ENCODE results near the gene LRRC36. TPM values are rescaled to one million over a fixed set of nuclear protein-coding genes. Genes with fewer than 3 reads are reported as not detected.

The LRRC36 gene
- total and polyA plus RNA-seq, 2 donors: 0.19 to 0.78 TPM

- no peak for DNase-seq (ENCODE audit: low read depth in 6 of 9, low spot score in 9 of 9)
- Histone ChIP-seq H3K4me3 (ENCODE audit: low read length in 2 of 2) (no peak overlapping the region), H3K27ac (ENCODE audit: low read depth in 1 of 2, low read length in 1 of 2) (no peak overlapping the region), H3K27me3 (ENCODE audit: control insufficient read depth in 2 of 2, insufficient read depth in 1 of 2, low read length in 1 of 2) (no peaks in the 10 kb centered on the region), H3K4me1 (ENCODE audit: control insufficient read depth in 2 of 2, insufficient read depth in 2 of 2, low read length in 2 of 2) (no peaks in the 10 kb centered on the region), H3K36me3 (ENCODE audit: control insufficient read depth in 2 of 2, insufficient read depth in 2 of 2, low read length in 1 of 2) (no peaks in the 10 kb centered on the region), H3K9me3 (ENCODE audit: control insufficient read depth in 2 of 2, insufficient read depth in 1 of 2, low read length in 1 of 2) (no peaks in the 10 kb centered on the region)
- WGBS: 88% methylated on average over 2 of the region's 2 CpGs
These were observed 6.7 kb downstream of the LRRC36 start for GRCh38 chr16:67333315-67333714.

GRCh38 chr16:67336116-67336515, 9.5 kb downstream of the LRRC36 start:
- no peaks in the 10 kb centered on the region for H3K27me3 ChIP-seq (ENCODE audit: control insufficient read depth in 2 of 2, insufficient read depth in 1 of 2, low read length in 1 of 2)
- H3K9me3 ChIP-seq (ENCODE audit: control insufficient read depth in 2 of 2, insufficient read depth in 1 of 2, low read length in 1 of 2): no peaks in the 10 kb centered on the region
- DNase-seq (ENCODE audit: low read depth in 6 of 9, low spot score in 9 of 9): no peak
- WGBS: 92% methylated on average over 1 of the region's 1 CpG
- H3K4me1 ChIP-seq (ENCODE audit: control insufficient read depth in 2 of 2, insufficient read depth in 2 of 2, low read length in 2 of 2): no peaks in the 10 kb centered on the region
- no peak overlapping the region for H3K27ac ChIP-seq (ENCODE audit: low read depth in 1 of 2, low read length in 1 of 2)
- no peak overlapping the region for H3K4me3 ChIP-seq (ENCODE audit: low read length in 2 of 2)
- H3K36me3 ChIP-seq (ENCODE audit: control insufficient read depth in 2 of 2, insufficient read depth in 2 of 2, low read length in 1 of 2): no peaks in the 10 kb centered on the region

- Histone ChIP-seq H3K4me3 (ENCODE audit: low read length in 2 of 2) (no peak overlapping the region), H3K27me3 (ENCODE audit: control insufficient read depth in 2 of 2, insufficient read depth in 1 of 2, low read length in 1 of 2) (no peaks in the 10 kb centered on the region), H3K36me3 (ENCODE audit: control insufficient read depth in 2 of 2, insufficient read depth in 2 of 2, low read length in 1 of 2) (no peaks in the 10 kb centered on the region), H3K9me3 (ENCODE audit: control insufficient read depth in 2 of 2, insufficient read depth in 1 of 2, low read length in 1 of 2) (no peaks in the 10 kb centered on the region), H3K4me1 (ENCODE audit: control insufficient read depth in 2 of 2, insufficient read depth in 2 of 2, low read length in 2 of 2) (no peaks in the 10 kb centered on the region), H3K27ac (ENCODE audit: low read depth in 1 of 2, low read length in 1 of 2) (no peak overlapping the region)
- 96% methylated on average over 1 of the region's 1 CpG for WGBS
- no peak for DNase-seq (ENCODE audit: low read depth in 6 of 9, low spot score in 9 of 9)
These were observed 10.0 kb downstream of the LRRC36 start for GRCh38 chr16:67336648-67337047.

GRCh38 chr16:67339453-67339852, 12.8 kb downstream of the LRRC36 start:
- no peak for DNase-seq (ENCODE audit: low read depth in 6 of 9, low spot score in 9 of 9)
- H3K4me3 ChIP-seq (ENCODE audit: low read length in 2 of 2): no peak overlapping the region
- H3K9me3 ChIP-seq (ENCODE audit: control insufficient read depth in 2 of 2, insufficient read depth in 1 of 2, low read length in 1 of 2): no peaks in the 10 kb centered on the region
- H3K4me1 ChIP-seq (ENCODE audit: control insufficient read depth in 2 of 2, insufficient read depth in 2 of 2, low read length in 2 of 2): no peaks in the 10 kb centered on the region
- WGBS: 70% methylated on average over 2 of the region's 2 CpGs
- H3K27me3 ChIP-seq (ENCODE audit: control insufficient read depth in 2 of 2, insufficient read depth in 1 of 2, low read length in 1 of 2): no peaks in the 10 kb centered on the region
- H3K36me3 ChIP-seq (ENCODE audit: control insufficient read depth in 2 of 2, insufficient read depth in 2 of 2, low read length in 1 of 2): no peaks in the 10 kb centered on the region
- H3K27ac ChIP-seq (ENCODE audit: low read depth in 1 of 2, low read length in 1 of 2): no peak overlapping the region

GRCh38 chr16:67341250-67341649, 14.6 kb downstream of the LRRC36 start:
- Histone ChIP-seq H3K36me3 (ENCODE audit: control insufficient read depth in 2 of 2, insufficient read depth in 2 of 2, low read length in 1 of 2) (no peaks in the 10 kb centered on the region), H3K27me3 (ENCODE audit: control insufficient read depth in 2 of 2, insufficient read depth in 1 of 2, low read length in 1 of 2) (no peaks in the 10 kb centered on the region), H3K4me1 (ENCODE audit: control insufficient read depth in 2 of 2, insufficient read depth in 2 of 2, low read length in 2 of 2) (no peaks in the 10 kb centered on the region), H3K4me3 (ENCODE audit: low read length in 2 of 2) (no peak overlapping the region), H3K27ac (ENCODE audit: low read depth in 1 of 2, low read length in 1 of 2) (no peak overlapping the region), H3K9me3 (ENCODE audit: control insufficient read depth in 2 of 2, insufficient read depth in 1 of 2, low read length in 1 of 2) (no peaks in the 10 kb centered on the region)
- no peak for DNase-seq (ENCODE audit: low read depth in 6 of 9, low spot score in 9 of 9)
- WGBS: 94% methylated on average over 3 of the region's 3 CpGs

GRCh38 chr16:67342616-67343015, 16.0 kb downstream of the LRRC36 start:
- DNase-seq (ENCODE audit: low read depth in 6 of 9, low spot score in 9 of 9): no peak
- Histone ChIP-seq H3K4me1 (ENCODE audit: control insufficient read depth in 2 of 2, insufficient read depth in 2 of 2, low read length in 2 of 2) (no peaks in the 10 kb centered on the region), H3K27me3 (ENCODE audit: control insufficient read depth in 2 of 2, insufficient read depth in 1 of 2, low read length in 1 of 2) (no peaks in the 10 kb centered on the region), H3K9me3 (ENCODE audit: control insufficient read depth in 2 of 2, insufficient read depth in 1 of 2, low read length in 1 of 2) (no peaks in the 10 kb centered on the region), H3K36me3 (ENCODE audit: control insufficient read depth in 2 of 2, insufficient read depth in 2 of 2, low read length in 1 of 2) (no peaks in the 10 kb centered on the region), H3K4me3 (ENCODE audit: low read length in 2 of 2) (no peak overlapping the region), H3K27ac (ENCODE audit: low read depth in 1 of 2, low read length in 1 of 2) (no peak overlapping the region)
- WGBS: 97% methylated on average over 4 of the region's 4 CpGs

- Histone ChIP-seq H3K4me3 (ENCODE audit: low read length in 2 of 2) (no peak overlapping the region), H3K4me1 (ENCODE audit: control insufficient read depth in 2 of 2, insufficient read depth in 2 of 2, low read length in 2 of 2) (no peaks in the 10 kb centered on the region), H3K27me3 (ENCODE audit: control insufficient read depth in 2 of 2, insufficient read depth in 1 of 2, low read length in 1 of 2) (no peaks in the 10 kb centered on the region), H3K9me3 (ENCODE audit: control insufficient read depth in 2 of 2, insufficient read depth in 1 of 2, low read length in 1 of 2) (no peaks in the 10 kb centered on the region), H3K27ac (ENCODE audit: low read depth in 1 of 2, low read length in 1 of 2) (no peak overlapping the region), H3K36me3 (ENCODE audit: control insufficient read depth in 2 of 2, insufficient read depth in 2 of 2, low read length in 1 of 2) (no peaks in the 10 kb centered on the region)
- WGBS: 95% methylated on average over 1 of the region's 1 CpG
- no peak for DNase-seq (ENCODE audit: low read depth in 6 of 9, low spot score in 9 of 9)
These were observed 18.8 kb downstream of the LRRC36 start for GRCh38 chr16:67345401-67345800.

- no peaks in the 10 kb centered on the region for H3K27me3 ChIP-seq (ENCODE audit: control insufficient read depth in 2 of 2, insufficient read depth in 1 of 2, low read length in 1 of 2)
- no peak for DNase-seq (ENCODE audit: low read depth in 6 of 9, low spot score in 9 of 9)
- no peak overlapping the region for H3K27ac ChIP-seq (ENCODE audit: low read depth in 1 of 2, low read length in 1 of 2)
- H3K9me3 ChIP-seq (ENCODE audit: control insufficient read depth in 2 of 2, insufficient read depth in 1 of 2, low read length in 1 of 2): no peaks in the 10 kb centered on the region
- WGBS: 93% methylated on average over 3 of the region's 3 CpGs
- no peaks in the 10 kb centered on the region for H3K4me1 ChIP-seq (ENCODE audit: control insufficient read depth in 2 of 2, insufficient read depth in 2 of 2, low read length in 2 of 2)
- H3K4me3 ChIP-seq (ENCODE audit: low read length in 2 of 2): no peak overlapping the region
- no peaks in the 10 kb centered on the region for H3K36me3 ChIP-seq (ENCODE audit: control insufficient read depth in 2 of 2, insufficient read depth in 2 of 2, low read length in 1 of 2)
These were observed 19.7 kb downstream of the LRRC36 start for GRCh38 chr16:67346341-67346740.

GRCh38 chr16:67349172-67349571, 22.6 kb downstream of the LRRC36 start:
- H3K4me3 ChIP-seq (ENCODE audit: low read length in 2 of 2): no peak overlapping the region
- H3K27ac ChIP-seq (ENCODE audit: low read depth in 1 of 2, low read length in 1 of 2): no peak overlapping the region
- no peaks in the 10 kb centered on the region for H3K27me3 ChIP-seq (ENCODE audit: control insufficient read depth in 2 of 2, insufficient read depth in 1 of 2, low read length in 1 of 2)
- H3K4me1 ChIP-seq (ENCODE audit: control insufficient read depth in 2 of 2, insufficient read depth in 2 of 2, low read length in 2 of 2): no peaks in the 10 kb centered on the region
- H3K36me3 ChIP-seq (ENCODE audit: control insufficient read depth in 2 of 2, insufficient read depth in 2 of 2, low read length in 1 of 2): no peaks in the 10 kb centered on the region
- H3K9me3 ChIP-seq (ENCODE audit: control insufficient read depth in 2 of 2, insufficient read depth in 1 of 2, low read length in 1 of 2): no peaks in the 10 kb centered on the region
- no peak for DNase-seq (ENCODE audit: low read depth in 6 of 9, low spot score in 9 of 9)

GRCh38 chr16:67350324-67350723, 23.7 kb downstream of the LRRC36 start:
- DNase-seq (ENCODE audit: low read depth in 6 of 9, low spot score in 9 of 9): no peak
- Histone ChIP-seq H3K27ac (ENCODE audit: low read depth in 1 of 2, low read length in 1 of 2) (no peak overlapping the region), H3K4me1 (ENCODE audit: control insufficient read depth in 2 of 2, insufficient read depth in 2 of 2, low read length in 2 of 2) (no peaks in the 10 kb centered on the region), H3K9me3 (ENCODE audit: control insufficient read depth in 2 of 2, insufficient read depth in 1 of 2, low read length in 1 of 2) (no peaks in the 10 kb centered on the region), H3K27me3 (ENCODE audit: control insufficient read depth in 2 of 2, insufficient read depth in 1 of 2, low read length in 1 of 2) (no peaks in the 10 kb centered on the region), H3K36me3 (ENCODE audit: control insufficient read depth in 2 of 2, insufficient read depth in 2 of 2, low read length in 1 of 2) (no peaks in the 10 kb centered on the region), H3K4me3 (ENCODE audit: low read length in 2 of 2) (no peak overlapping the region)
- WGBS: 97% methylated on average over 1 of the region's 1 CpG
